H1 (cell line): ENCODE results near the gene MCEMP1. TPM values are rescaled to one million over a fixed set of nuclear protein-coding genes. Genes with fewer than 3 reads are reported as not detected.

ENCODE experiments used
- CBX8 ChIP-seq: fragments of 300-800, 300-1000 bp; sonication (generic); IDR thresholded peaks from 2 replicates; pipeline ENCODE4 v1.7.1; 2016; ENCODE audit warnings: low read depth, low read length, borderline replicate concordance
- CHD2 ChIP-seq: IDR thresholded peaks from 2 replicates; pipeline ENCODE4 v1.6.1; 2012; ENCODE audit warnings: low read length, improper control_type of control experiment
- GTF2F1 ChIP-seq: IDR thresholded peaks from 2 replicates; pipeline ENCODE4 v1.6.1; 2012; ENCODE audit warnings: low read depth, low read length, improper control_type of control experiment, borderline replicate concordance
- POLR2A ChIP-seq, 2 experiments: IDR thresholded peaks; 1 replicate in 1 of 2; 2 replicates in 1 of 2; pipeline ENCODE4 v1.6.1; 2011; ENCODE audit warnings: low read depth in 2 of 2, low read length in 2 of 2, mild to moderate bottlenecking in 2 of 2; ENCODE audit errors: control extremely low read depth in 1 of 2
- RNF2 ChIP-seq: fragments of 200-900, 300-1000 bp; sonication (generic); IDR thresholded peaks from 2 replicates; pipeline ENCODE4 v1.7.1; 2016; ENCODE audit warnings: borderline replicate concordance, low read depth, mild to moderate bottlenecking, antibody characterized with exemption, low read length; ENCODE audit not compliant: poor library complexity, severe bottlenecking; ENCODE audit errors: missing control alignments
- SIN3A ChIP-seq, 2 experiments: IDR thresholded peaks in 1 of 2; conservative IDR thresholded peaks in 1 of 2; 2 replicates each; pipeline ENCODE4 v1.6.1; 2011 to 2012; ENCODE audit warnings: low read length in 2 of 2, improper control_type of control experiment in 1 of 2, low read depth in 1 of 2, mild to moderate bottlenecking in 1 of 2
- TAF7 ChIP-seq: optimal IDR thresholded peaks from 2 replicates; pipeline ENCODE3; 2011; ENCODE audit warnings: low read depth, mild to moderate bottlenecking, inconsistent platforms, low read length, moderate library complexity, borderline replicate concordance
- polyA plus RNA-seq, 7 experiments: library from polyadenylated mRNA; depleted of rRNA in 3 of 7; stranded (reverse) in 5 of 7; unstranded in 2 of 7; fragments of >200 nt in 5 of 7; fragments of 200-250 nt in 2 of 7; gene quantifications; 1 replicate in 5 of 7; 2 replicates in 1 of 7; 4 replicates in 1 of 7; pipeline versions ENCODE4 v1.2.1 to v1.2.3, GENCODE V29; 2011 to 2013; ENCODE audit warnings: missing spikeins in 2 of 7, mixed read lengths in 2 of 7
- total RNA-seq: library from RNA; stranded (reverse); fragmentation: NEBNext Ultra II Directional; extraction: Animal tissue kit (Norgen Biotek cat#: 25700); gene quantifications from 2 replicates; pipeline ENCODE4 v1.2.1, GENCODE V29; 2021

The MCEMP1 gene
- total and polyA plus RNA-seq, 2 of the 8 experiments (the other 6 are each of a cell fraction or from before 2014, with no cell fraction given), result not detected

- no peak for TF ChIP-seq TAF7
- no peak for TF ChIP-seq CHD2
- no peak for TF ChIP-seq GTF2F1
- no peak for TF ChIP-seq SIN3A (conservative IDR thresholded peaks at IDR 0.05 in 1 of 2, IDR thresholded peaks at IDR 0.05 in 1 of 2; ENCODE audit: low read depth in 1 of 2, low read length in 2 of 2)
- no peak for TF ChIP-seq POLR2A (IDR thresholded peaks at IDR 0.05; ENCODE audit: control extremely low read depth in 1 of 2, low read depth in 2 of 2, low read length in 2 of 2)
- TF ChIP-seq RNF2, result no peak
- no peak for TF ChIP-seq CBX8
These were observed 34.4 kb upstream of the MCEMP1 start (continued) for GRCh38 chr19:7642295-7643030.
